Gastroesophageal sphincter (tissue), 3 donors: ENCODE results near the gene C12orf75.

Source experiments
- CTCF ChIP-seq, 4 experiments: fragments of 200-600 bp in 2 of 4; fragments of 450-650 bp in 2 of 4; sonication (generic) in 1 of 4; IDR thresholded peaks; one replicate each; pipeline ENCODE4 v1.5.1; 2017 to 2019; ENCODE audit warnings: antibody characterized with exemption in 4 of 4, mild to moderate bottlenecking in 2 of 4, moderate library complexity in 2 of 4
- EP300 ChIP-seq: sonication (generic); formaldehyde crosslinking; IDR thresholded peaks from one replicate; pipeline ENCODE4 v1.6.1; 2017; ENCODE audit warnings: antibody characterized with exemption, mild to moderate bottlenecking
- POLR2A ChIP-seq, 2 donors: fragments of 450-650 bp; IDR thresholded peaks; one replicate each; pipeline ENCODE4 v1.6.1; 2017; ENCODE audit warnings: antibody characterized with exemption in 2 of 2, mild to moderate bottlenecking in 2 of 2, moderate library complexity in 1 of 2
- POLR2AphosphoS5 ChIP-seq: sonication (generic); formaldehyde crosslinking; IDR thresholded peaks from one replicate; pipeline ENCODE4 v1.6.1; 2017; ENCODE audit warnings: antibody characterized with exemption

DNA sequence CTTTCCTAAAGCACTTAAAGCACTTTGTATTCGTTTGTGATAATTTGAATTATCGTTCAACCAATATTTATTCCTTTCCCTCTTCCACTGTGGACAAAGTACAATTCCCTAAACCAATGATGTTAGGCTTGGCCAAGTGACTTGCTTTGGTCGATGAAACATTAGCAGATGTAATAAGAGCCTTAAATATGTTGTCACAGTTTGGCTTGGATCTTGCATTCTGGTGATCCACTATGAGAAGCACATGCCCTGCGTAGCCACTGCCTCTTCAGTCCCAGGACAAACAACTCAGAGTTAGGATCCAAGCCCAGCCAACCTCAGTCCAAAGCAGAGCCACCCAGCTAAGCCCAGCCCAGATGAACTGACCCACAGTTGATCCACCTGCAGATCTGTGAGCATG is 8.4 kb upstream of the C12orf75 start:
- TF ChIP-seq CTCF (IDR thresholded peaks at IDR 0.05) (no peak), POLR2AphosphoS5 (no peak), EP300 (no peak), POLR2A (IDR thresholded peaks at IDR 0.05) (no peak)
